OCI-M2 (cell line): Measurements from ENCODE around the gene RBFOX2.
"Not testable (repeated sequence)": the region's sequence is repeated elsewhere in the genome, so short reads cannot be mapped to it uniquely, and the experiment has no call there.

Source experiments
- DNase-seq: peaks from one replicate; lab custom pipeline; 2025; ENCODE audit not compliant: unreplicated experiment; lab: John Stamatoyannopoulos, UW

The RBFOX2 gene

GRCh38 chr22:35838855-35839576, 189.6 kb downstream of the RBFOX2 start:
- DNase-seq: no peak

GRCh38 chr22:35837101-35837727, 191.4 kb downstream of the RBFOX2 start:
- DNase-seq: no peak

- no peak for DNase-seq
Observed at GRCh38 chr22:35835998-35836691, 192.5 kb downstream of the RBFOX2 start.

- no peak for DNase-seq
Observed at GRCh38 chr22:35835267-35835997, 193.2 kb downstream of the RBFOX2 start.

GRCh38 chr22:35834061-35834460, 194.6 kb downstream of the RBFOX2 start:
- DNase-seq: no peak

GRCh38 chr22:35830305-35830704, 198.3 kb downstream of the RBFOX2 start:
- DNase-seq: no peak

- no peak for DNase-seq
Observed at GRCh38 chr22:35824256-35824655, 204.4 kb downstream of the RBFOX2 start.

- no peak for DNase-seq
Observed at GRCh38 chr22:35821654-35822053, 207.0 kb downstream of the RBFOX2 start.

- no peak for DNase-seq
Observed at GRCh38 chr22:35819421-35819820, 209.2 kb downstream of the RBFOX2 start.

GRCh38 chr22:35818897-35819296, 209.7 kb downstream of the RBFOX2 start:
- no peak for DNase-seq

GRCh38 chr22:35812600-35812999, 216.0 kb downstream of the RBFOX2 start:
- no peak for DNase-seq

GRCh38 chr22:35811670-35812069, 217.0 kb downstream of the RBFOX2 start:
- DNase-seq: no peak

GRCh38 chr22:35809816-35810215, 218.8 kb downstream of the RBFOX2 start:
- DNase-seq: no peak

- DNase-seq: no peak
Observed at GRCh38 chr22:35808377-35808776, 220.2 kb downstream of the RBFOX2 start.

- DNase-seq: not testable (repeated sequence)
Observed at GRCh38 chr22:35806668-35807067, 222.0 kb downstream of the RBFOX2 start.

GRCh38 chr22:35805466-35805865, 223.2 kb downstream of the RBFOX2 start:
- DNase-seq: no peak

GRCh38 chr22:35804421-35804820, 224.2 kb downstream of the RBFOX2 start:
- no peak for DNase-seq

- DNase-seq: no peak
Observed at GRCh38 chr22:35802885-35803284, 225.7 kb downstream of the RBFOX2 start.

GRCh38 chr22:35801301-35801700, 227.3 kb downstream of the RBFOX2 start:
- DNase-seq: not testable (repeated sequence)

GRCh38 chr22:35799150-35799549, 229.5 kb downstream of the RBFOX2 start:
- no peak for DNase-seq

GRCh38 chr22:35797411-35797810, 231.2 kb downstream of the RBFOX2 start:
- no peak for DNase-seq
